Ovary (tissue), 9 donors: ENCODE measurements around the gene VTN. TPM values are rescaled to one million over a fixed set of nuclear protein-coding genes. Genes with fewer than 3 reads are reported as not detected.

ENCODE experiments used
- DNase-seq, 5 donors: peaks; one replicate each; pipeline ENCODE4 v3.0.0-alpha.2; 2019 to 2020
- H3K27ac ChIP-seq, 2 donors: fragments of 200-600 bp; one replicate each; pipeline versions ENCODE4 v1.5.1 to v1.8.0; 2019 to 2022
- H3K27me3 ChIP-seq: fragments of 200-600 bp; one replicate; pipeline ENCODE4 v1.8.0; 2022
- H3K36me3 ChIP-seq: fragments of 200-600 bp; sonication (generic); one replicate; pipeline ENCODE4 v1.5.1; 2019
- H3K4me1 ChIP-seq: one replicate; pipeline ENCODE4 v1.8.1; 2013; ENCODE audit warnings: mild to moderate bottlenecking, moderate library complexity; ENCODE audit not compliant: insufficient read depth
- H3K4me3 ChIP-seq: fragments of 200-600 bp; sonication (generic); one replicate; pipeline ENCODE4 v1.5.1; 2017
- H3K9me3 ChIP-seq, 2 donors: fragments of 200-600 bp in 1 of 2; sonication (generic) in 1 of 2; one replicate each; pipeline versions ENCODE4 v1.5.1 to v1.8.1; 2013 to 2019; ENCODE audit warnings: mild to moderate bottlenecking in 1 of 2, moderate library complexity in 1 of 2
- EP300 ChIP-seq: sonication (generic); formaldehyde crosslinking; IDR thresholded peaks from one replicate; pipeline ENCODE4 v1.6.1; 2017; ENCODE audit warnings: antibody characterized with exemption
- POLR2A ChIP-seq: fragments of 450-650 bp; IDR thresholded peaks from one replicate; pipeline ENCODE4 v1.6.1; 2017; ENCODE audit warnings: antibody characterized with exemption, mild to moderate bottlenecking, moderate library complexity
- WGBS, 3 donors: extraction: QIAGEN DNeasy Blood & Tissue Kit in 1 of 3; methylation state at CpG; one replicate each; pipeline versions ENCODE4 v1.1.5 to v1.1.7; 2013 to 2017; 5-methylcytosine and 5-hydroxymethylcytosine counted together
- intact Hi-C, 4 donors: fragments of 100-400 bp; cut with DNase I; formaldehyde crosslinking; loops; one replicate each; pipeline versions ENCODE4 v1.11.0 to v1.15.1; 2022 to 2023
- polyA plus RNA-seq, 2 donors: library from polyadenylated mRNA; stranded (reverse); fragments of 200-250 nt in 1 of 2; fragments of 350-450 nt in 1 of 2; fragmentation: Illumina TruSeq in 1 of 2; extraction: RNeasy Lipid Tissue Mini Kit (QIAGEN cat#74804) in 1 of 2; gene quantifications; one replicate each; pipeline ENCODE4 v1.2.3, GENCODE V29; 2013 to 2014
- total RNA-seq, 7 donors: library from RNA; depleted of rRNA in 2 of 7; stranded (reverse); fragments of >200 nt in 2 of 7; fragmentation: NEBNext Ultra II Directional in 3 of 7; extraction: Animal tissue kit (Norgen Biotek cat#: 25700) in 3 of 7; gene quantifications; one replicate each; pipeline versions ENCODE4 v1.1.0 to v1.2.4, GENCODE V29; 2016 to 2023
- TF ChIP-seq, protein P1 (sequence below), 3 donors: fragments of 450-650 bp in 2 of 3; fragments of 200-600 bp in 1 of 3; IDR thresholded peaks; one replicate each; pipeline versions ENCODE4 v1.5.1 to v1.8.0; 2016 to 2022; ENCODE audit warnings: antibody characterized with exemption in 3 of 3, mild to moderate bottlenecking in 1 of 3
- donor health status: DM: no; HTN: no; CAD: no; lungs with moderate emphysema.
- donor health status: DM: no; HTN: no; CAD: no.
- donor health status: Bipolar disorder and iron deficiency.
- donor health status: DM: yes; HTN: yes; CAD: no.
- donor health status: DM: no; HTN: no; CAD: no.
- donor health status: DM: yes; HTN: yes; CAD: no.

The VTN gene
- total and polyA plus RNA-seq, 9 donors, result 0.25 to 20.5 (median 4.1) TPM; not detected in 1

DNA sequence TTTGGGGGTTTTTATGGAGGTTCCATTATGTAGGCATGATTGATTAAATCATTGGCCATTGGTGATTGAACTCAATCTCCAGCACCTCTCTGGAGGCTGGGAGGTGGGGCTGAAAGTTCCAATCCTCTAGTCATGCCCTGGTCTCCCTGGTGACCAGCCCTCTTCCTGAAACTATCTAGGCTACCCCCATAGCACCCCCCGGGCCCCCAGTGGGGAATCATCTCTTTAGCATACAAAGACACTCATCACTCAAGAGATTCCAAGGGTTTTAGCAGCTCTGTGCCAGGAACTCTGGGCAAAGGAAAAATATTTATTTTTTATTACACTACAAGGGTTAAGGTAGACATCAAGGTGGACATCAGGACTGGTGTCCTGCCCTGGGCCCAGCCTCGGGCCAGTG, 25.3 kb upstream of the VTN start:
- Histone ChIP-seq H3K4me3 (no peak overlapping the region), H3K9me3 (no peaks in the 10 kb centered on the region), H3K4me1 (no peaks in the 10 kb centered on the region), H3K27ac (no peak overlapping the region), H3K27me3 (no peaks in the 10 kb centered on the region), H3K36me3 (no peaks in the 10 kb centered on the region)
- intact Hi-C loops, result no loop called here
- WGBS, 3 donors, result 48 to 84% (median 50%) methylated on average over 2 of the region's 2 CpGs
- DNase-seq, result peak in 1 of 5 donors; percentile 3
- TF ChIP-seq, protein P1, sequence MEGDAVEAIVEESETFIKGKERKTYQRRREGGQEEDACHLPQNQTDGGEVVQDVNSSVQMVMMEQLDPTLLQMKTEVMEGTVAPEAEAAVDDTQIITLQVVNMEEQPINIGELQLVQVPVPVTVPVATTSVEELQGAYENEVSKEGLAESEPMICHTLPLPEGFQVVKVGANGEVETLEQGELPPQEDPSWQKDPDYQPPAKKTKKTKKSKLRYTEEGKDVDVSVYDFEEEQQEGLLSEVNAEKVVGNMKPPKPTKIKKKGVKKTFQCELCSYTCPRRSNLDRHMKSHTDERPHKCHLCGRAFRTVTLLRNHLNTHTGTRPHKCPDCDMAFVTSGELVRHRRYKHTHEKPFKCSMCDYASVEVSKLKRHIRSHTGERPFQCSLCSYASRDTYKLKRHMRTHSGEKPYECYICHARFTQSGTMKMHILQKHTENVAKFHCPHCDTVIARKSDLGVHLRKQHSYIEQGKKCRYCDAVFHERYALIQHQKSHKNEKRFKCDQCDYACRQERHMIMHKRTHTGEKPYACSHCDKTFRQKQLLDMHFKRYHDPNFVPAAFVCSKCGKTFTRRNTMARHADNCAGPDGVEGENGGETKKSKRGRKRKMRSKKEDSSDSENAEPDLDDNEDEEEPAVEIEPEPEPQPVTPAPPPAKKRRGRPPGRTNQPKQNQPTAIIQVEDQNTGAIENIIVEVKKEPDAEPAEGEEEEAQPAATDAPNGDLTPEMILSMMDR (IDR thresholded peaks at IDR 0.05), result no peak
- TF ChIP-seq POLR2A, result no peak
- no peak for TF ChIP-seq EP300

DNA sequence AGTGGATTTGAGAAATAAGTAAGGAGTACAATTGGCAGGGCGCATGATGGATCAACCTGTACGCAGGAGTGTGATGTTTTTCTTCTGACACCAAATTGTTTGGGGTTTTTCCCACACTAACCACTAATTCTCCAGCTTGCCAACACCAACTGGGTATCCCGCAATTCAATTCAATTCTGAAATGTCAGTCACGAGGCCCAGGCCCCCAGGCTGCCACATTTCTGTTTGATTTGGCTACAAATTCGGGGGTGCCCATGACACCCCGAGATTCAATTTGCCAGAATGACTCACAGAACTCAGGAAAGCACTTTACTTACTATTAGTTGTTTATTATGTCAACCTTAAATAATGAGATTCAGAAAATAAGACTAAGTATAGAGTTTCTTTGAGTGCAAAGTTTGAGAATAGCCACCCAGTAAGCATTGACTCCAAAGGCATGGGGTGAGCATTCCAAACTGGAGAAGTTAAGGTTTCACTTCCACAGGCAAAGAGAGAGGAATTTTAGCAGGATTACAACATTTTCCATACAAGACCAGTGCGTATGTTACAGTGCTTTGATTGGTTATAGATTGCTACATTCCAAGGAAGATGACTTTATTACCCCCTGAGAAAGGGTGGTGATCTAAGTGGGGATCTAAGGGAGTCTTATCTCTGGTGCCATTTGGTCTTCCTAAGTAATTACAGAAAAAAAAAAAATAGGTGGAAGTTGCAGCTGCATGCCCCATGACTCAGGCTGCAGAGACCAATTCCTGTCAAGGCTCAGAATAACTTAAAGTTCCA, 24.4 kb upstream of the VTN start:
- Histone ChIP-seq H3K36me3 (no peaks in the 10 kb centered on the region), H3K4me3 (no peak overlapping the region)
- 79 to 83% (median 81%) methylated on average over 7 of the region's 7 CpGs for WGBS, 3 donors

DNA sequence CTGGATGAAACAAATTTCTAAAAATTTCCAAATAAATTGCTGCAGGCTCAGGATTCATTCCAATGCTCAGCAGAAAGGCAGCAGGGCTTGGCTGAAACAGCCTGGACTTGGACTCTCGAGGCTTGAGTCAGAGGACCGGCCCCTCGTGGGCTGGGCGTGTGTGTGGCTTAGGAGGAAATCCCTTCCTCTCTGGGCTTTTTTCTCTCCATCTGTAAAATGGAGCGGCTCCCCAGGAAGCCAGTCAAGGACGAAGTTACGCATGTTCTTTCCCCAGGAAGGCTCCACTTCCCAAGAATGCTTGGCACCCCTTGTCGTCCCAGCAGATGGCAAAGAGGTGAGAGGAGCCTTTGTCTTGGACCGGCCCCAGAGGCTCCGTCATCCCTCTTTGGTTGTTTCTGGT, 22.4 kb upstream of the VTN start:
- no peaks in the 10 kb centered on the region for H3K4me1 ChIP-seq
- no peak overlapping the region for H3K27ac ChIP-seq
- TF ChIP-seq, protein P1 (IDR thresholded peaks at IDR 0.05), result no peak
- no peaks in the 10 kb centered on the region for H3K36me3 ChIP-seq
- no peaks in the 10 kb centered on the region for H3K9me3 ChIP-seq
- peak in 1 of 5 donors; percentile 12 for DNase-seq
- 76 to 86% (median 78%) methylated on average over 10 of the region's 10 CpGs for WGBS, 3 donors
- H3K27me3 ChIP-seq, result no peaks in the 10 kb centered on the region
- no peak overlapping the region for H3K4me3 ChIP-seq
- intact Hi-C loops, result loop anchor here in 1 of 4 donors (2.0 kb wide), 1 partner anchor 20 kb away; no protein-coding TSS in a partner anchor

More for the DNA sequence above, 24.4 kb upstream of the VTN start:
- H3K27ac ChIP-seq, result no peak overlapping the region
- peak in 1 of 5 donors; percentile 6 for DNase-seq
- H3K9me3 ChIP-seq, result no peaks in the 10 kb centered on the region
- intact Hi-C loops, result no loop called here
- TF ChIP-seq POLR2A (no peak), EP300 (no peak)
- TF ChIP-seq, protein P1 (IDR thresholded peaks at IDR 0.05), result no peak
- no peaks in the 10 kb centered on the region for H3K4me1 ChIP-seq
- H3K27me3 ChIP-seq, result no peaks in the 10 kb centered on the region

DNA sequence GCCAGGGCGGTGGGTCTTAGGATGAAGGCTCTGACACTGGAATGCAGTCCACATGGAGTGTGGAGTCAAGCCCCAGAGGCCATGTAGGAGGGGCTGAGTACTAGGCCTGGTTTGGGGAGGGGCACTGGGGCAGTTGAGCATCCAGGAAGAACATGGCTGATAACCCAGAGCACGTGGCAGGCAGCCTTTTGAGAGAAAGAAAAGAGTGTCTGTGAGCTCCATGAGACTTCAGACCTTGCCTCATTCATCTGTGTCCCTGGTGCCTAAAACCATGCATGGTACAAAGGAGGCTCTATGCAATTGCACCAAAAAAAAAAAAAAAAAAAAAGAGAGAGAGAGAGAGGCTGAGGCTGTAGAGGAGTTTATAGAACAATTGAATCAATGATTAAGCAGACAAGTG, 21.3 kb upstream of the VTN start:
- DNase-seq, result peak in 1 of 5 donors; percentile 3
- intact Hi-C loops, result no loop called here
- TF ChIP-seq POLR2A (no peak), EP300 (no peak)
- TF ChIP-seq, protein P1 (IDR thresholded peaks at IDR 0.05), result no peak
- H3K9me3 ChIP-seq, result no peaks in the 10 kb centered on the region
- 50 to 88% (median 71%) methylated on average over 2 of the region's 2 CpGs for WGBS, 3 donors
- no peaks in the 10 kb centered on the region for H3K36me3 ChIP-seq
- no peaks in the 10 kb centered on the region for H3K27me3 ChIP-seq
- no peaks in the 10 kb centered on the region for H3K4me1 ChIP-seq
- no peak overlapping the region for H3K4me3 ChIP-seq
- no peak overlapping the region for H3K27ac ChIP-seq
